Measurements from ENCODE around the gene SH3RF3. TPM values are rescaled to one million over a fixed set of nuclear protein-coding genes. Genes with fewer than 3 reads are reported as not detected.

Gene SH3RF3
- polyA plus RNA-seq, 4 donors, result 4.5 to 6.4 (median 5.7) TPM

DNA sequence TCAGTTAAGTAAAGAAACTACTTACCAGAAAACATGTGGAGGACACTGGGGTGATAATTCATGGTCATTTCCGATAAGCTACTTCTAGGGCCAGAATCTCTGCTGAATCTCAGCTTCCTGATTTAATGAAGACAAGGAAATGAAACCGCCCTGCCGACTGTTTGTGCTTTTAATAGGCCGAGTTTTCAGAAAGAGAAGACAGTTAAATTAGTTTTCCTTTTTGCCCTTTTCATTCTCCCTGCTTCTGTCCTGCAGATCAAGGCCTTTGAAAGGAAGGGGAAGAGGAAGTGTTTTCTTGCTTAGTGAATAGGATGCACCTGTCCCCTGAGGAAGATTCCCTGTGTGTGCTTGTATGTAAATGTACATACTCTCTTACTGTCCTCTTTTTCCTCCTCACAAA, 126.6 kb downstream of the SH3RF3 start:
- no peak for DNase-seq (ENCODE audit: low read depth in 4 of 4, low spot score in 2 of 4)

DNA sequence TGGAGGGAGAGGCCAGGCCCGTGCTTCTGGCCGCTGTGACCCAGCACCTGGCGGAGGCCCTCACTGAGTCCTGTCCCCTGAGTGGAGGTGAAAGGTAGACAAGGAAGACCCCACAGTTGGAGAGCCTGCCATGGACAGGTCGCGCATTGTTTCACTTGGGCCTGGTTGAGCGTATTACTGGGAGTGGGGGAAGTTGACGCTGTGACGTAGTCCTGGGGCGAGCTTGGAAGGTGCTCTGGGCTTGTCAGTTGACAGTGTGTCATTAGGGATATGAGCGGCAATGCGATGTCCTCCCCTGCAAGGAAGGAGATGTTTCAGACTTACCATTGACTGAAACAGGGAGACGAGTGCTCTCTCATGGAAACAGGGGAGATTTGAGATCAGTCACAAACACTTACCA, 127.1 kb downstream of the SH3RF3 start:
- no peak for DNase-seq (ENCODE audit: low read depth in 4 of 4, low spot score in 2 of 4)

DNA sequence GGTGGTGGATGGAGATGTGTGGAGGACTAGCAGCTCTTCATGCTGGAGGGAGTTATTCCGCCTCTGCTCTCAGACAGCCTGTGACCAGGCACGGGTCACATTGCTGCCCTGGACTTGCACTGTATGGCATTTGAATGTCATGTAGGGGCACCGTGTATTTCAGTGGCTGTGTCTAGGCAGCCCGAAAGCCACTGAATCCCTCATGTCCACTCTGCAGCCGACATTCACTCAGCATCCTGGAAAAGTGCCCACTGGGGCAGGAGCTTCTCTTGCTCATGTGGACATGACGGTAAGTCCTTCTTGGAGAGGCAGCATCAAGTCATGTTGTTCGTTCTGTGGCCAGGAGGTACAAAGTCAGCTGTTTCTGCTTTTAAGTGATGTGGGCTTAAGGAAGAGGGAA, 127.9 kb downstream of the SH3RF3 start:
- DNase-seq (ENCODE audit: low read depth in 4 of 4, low spot score in 2 of 4), result no peak

DNA sequence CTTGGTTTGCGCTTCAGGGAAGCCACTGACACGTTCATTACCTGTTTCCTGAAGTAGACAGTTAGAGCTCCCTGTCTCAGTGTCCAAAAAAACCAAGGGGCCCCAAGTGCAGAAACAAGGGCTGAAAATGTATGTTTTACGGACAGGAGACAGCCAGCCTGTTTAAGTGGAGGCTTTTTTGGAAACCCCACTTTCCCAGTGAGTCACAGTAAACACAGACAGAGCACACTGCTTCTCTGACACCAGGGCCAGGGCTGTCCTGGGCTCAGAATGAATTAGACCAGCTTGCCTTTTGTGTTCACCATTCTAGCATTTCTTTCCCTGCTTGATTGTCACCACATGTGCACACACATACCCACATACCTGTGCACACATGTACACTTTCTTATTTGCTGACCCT, 128.6 kb downstream of the SH3RF3 start:
- DNase-seq (ENCODE audit: low read depth in 4 of 4, low spot score in 2 of 4), result no peak

GRCh38 chr2:109258376-109258775, 129.4 kb downstream of the SH3RF3 start:
- no peak for DNase-seq (ENCODE audit: low read depth in 4 of 4, low spot score in 2 of 4)

- DNase-seq (ENCODE audit: low read depth in 4 of 4, low spot score in 2 of 4), result no peak
Measured at GRCh38 chr2:109258905-109259540, 130.0 kb downstream of the SH3RF3 start.

- no peak for DNase-seq (ENCODE audit: low read depth in 4 of 4, low spot score in 2 of 4)
Measured at GRCh38 chr2:109259671-109260070, 130.7 kb downstream of the SH3RF3 start.

GRCh38 chr2:109260116-109260855, 131.3 kb downstream of the SH3RF3 start:
- DNase-seq (ENCODE audit: low read depth in 4 of 4, low spot score in 2 of 4), result no peak

DNA sequence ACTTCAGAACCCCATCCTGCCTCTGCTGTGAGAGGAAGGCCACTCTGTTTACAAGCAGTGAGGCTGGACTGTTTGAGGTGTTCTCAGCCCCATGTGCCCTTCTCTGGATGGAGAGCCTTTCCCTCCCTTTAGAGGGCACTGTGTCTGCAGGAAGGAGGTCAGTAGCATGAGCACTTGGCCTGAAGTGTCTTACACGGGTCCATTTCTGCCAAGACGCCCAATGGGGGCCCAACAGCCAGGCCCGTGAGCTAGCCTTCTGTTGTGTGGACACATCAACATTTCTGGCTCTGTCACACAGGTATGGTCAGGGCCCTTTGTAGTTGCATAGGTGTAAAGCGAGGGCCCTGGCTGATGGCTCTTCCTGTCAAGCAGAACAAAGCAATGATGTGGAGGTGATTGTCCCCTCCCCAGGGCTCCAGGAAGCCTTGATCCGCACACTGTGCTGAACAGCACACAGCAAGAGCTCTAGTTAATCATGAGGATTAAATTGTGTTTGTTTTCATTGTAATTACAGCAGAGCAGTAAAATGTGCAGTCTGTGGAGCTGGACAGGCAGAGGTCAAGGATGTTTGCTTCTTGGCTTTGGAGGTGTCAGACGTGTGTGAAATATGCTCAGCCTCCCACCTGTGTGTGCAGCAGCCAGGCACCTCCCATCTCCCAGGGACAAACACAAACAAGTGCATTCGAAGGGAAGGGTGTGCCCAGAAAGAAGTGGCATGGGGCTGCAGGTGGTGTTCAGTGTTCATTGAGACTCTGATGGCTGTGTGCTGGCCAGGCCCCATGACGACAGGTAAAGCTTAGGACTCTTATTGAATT, 132.1 kb downstream of the SH3RF3 start:
- DNase-seq (ENCODE audit: low read depth in 4 of 4, low spot score in 2 of 4), result no peak

GRCh38 chr2:109261906-109262631, 133.1 kb downstream of the SH3RF3 start:
- DNase-seq (ENCODE audit: low read depth in 4 of 4, low spot score in 2 of 4), result no peak

- DNase-seq (ENCODE audit: low read depth in 4 of 4, low spot score in 2 of 4), result no peak
Measured at GRCh38 chr2:109264595-109265328, 135.8 kb downstream of the SH3RF3 start.

- no peak for DNase-seq (ENCODE audit: low read depth in 4 of 4, low spot score in 2 of 4)
Measured at GRCh38 chr2:109265369-109265768, 136.4 kb downstream of the SH3RF3 start.

DNA sequence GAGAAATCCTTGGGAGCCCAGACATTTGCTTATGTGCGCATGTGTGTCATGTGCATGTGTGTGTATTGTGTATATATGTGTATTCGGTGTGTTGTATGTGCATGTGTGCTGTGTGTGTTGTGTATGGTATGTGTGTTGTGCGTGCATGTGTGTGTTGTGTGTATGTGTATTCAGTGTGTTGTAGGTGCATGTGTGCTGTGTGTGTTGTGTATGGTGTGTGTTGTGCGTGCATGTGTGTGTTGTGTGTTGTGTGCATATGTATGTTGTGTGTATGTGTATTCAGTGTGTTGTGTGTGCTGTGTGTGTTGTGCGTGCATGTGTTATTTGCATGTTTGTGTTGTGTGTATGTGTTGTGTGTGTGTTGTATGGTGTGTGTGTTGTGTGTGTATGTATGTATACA, 136.9 kb downstream of the SH3RF3 start:
- no peak for DNase-seq (ENCODE audit: low read depth in 4 of 4, low spot score in 2 of 4)

GRCh38 chr2:109266496-109266895, 137.5 kb downstream of the SH3RF3 start:
- DNase-seq (ENCODE audit: low read depth in 4 of 4, low spot score in 2 of 4), result no peak

DNA sequence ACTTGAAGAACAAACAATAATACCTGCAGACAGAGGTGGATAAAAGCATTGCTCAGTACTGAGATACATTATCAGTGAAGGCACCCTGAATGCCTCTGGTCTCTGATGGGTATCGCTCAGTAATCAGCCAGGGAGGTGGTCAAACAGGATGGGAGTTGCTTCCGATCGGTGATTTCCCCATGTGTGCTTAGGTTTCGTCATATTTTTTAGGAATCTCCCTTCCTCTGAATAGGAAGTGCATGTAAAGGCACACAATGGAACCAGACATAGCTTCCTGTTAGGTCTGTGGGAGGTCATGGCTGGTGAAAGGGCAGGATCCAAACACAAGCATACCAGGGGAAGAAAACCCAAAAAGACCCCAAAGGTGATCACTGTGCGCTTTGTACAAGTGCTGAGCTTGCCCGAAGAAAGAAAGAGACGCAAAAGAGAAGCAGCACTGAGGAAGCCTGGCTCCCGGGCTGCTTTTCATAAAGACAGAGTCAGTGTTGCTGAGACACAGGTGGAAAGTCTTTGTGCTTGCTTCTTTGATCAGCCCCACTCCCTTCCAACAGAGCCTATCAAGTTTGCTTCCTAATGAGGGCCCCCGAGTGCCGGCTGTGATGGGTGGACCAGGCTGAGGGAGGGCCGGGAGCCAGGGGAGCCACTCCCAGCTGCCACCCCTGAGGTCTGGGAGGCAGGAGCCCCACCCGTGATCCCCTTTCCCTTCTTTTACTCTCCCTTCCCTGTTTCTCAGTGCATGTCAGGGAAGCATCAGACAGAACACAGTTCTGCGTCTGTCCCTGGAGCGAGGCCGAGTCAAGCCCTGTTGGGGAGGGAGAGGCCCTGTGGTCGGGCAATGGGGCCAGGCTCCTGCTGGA, 138.2 kb downstream of the SH3RF3 start:
- DNase-seq (ENCODE audit: low read depth in 4 of 4, low spot score in 2 of 4), result no peak

DNA sequence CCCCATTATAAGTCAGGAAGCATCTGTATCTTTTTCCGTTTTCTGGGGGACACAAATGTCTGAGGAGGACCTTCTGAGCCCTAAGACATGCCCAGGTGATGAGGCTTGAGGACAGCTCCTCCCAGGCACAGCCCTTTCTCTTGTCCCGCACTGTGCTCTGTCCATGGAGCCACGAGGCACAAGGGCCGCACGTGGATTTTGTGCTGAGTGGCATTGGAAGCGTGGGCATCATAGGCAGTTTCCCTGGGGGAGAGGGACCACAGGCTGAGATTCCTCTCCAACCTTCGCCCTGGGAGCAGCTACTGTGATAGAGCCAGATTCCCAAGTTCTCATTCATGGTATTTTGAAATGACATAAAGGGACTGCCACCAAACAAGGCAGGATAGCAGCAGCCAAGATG, 139.9 kb downstream of the SH3RF3 start:
- DNase-seq (ENCODE audit: low read depth in 4 of 4, low spot score in 2 of 4), result no peak

- DNase-seq (ENCODE audit: low read depth in 4 of 4, low spot score in 2 of 4), result no peak
Measured at GRCh38 chr2:109269706-109270504, 140.9 kb downstream of the SH3RF3 start.

DNA sequence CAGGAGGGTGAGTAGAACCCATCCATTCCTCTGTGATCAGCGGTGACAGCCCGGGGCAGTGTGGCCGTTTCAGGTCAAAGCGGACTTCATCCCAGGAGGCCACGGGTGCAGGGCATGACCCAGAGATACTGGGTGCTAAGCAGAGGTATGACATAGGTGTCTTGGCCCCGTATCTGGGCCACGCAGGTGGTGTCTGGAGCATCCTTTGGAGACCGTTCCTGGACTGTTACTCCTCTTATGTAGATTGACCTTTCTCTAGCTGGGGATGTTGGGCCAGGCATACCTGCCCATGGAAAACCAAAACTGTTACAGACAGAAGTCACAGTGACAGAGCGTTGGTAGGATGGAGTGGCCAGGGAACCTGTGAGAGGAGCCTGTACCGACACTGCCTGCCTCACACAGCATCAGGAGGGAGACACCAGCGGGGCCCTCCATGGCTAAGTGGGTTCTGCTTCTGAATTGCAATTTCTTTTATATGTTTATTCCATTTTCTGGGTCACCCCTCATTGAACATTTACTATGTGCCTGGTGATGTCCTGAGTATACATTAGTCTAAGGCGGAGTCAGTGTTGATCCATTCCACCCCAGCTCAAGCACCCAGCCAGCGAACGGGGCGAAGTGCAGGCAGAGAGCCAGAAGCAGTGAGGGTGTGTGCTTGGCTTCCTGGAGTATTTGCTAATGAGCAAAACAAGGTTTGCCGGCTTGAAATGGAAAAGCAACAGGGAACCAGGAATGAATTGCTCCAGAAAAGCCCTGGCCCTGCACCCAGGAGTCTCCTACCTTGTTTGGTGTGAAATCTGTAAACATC, 141.7 kb downstream of the SH3RF3 start:
- DNase-seq (ENCODE audit: low read depth in 4 of 4, low spot score in 2 of 4), result no peak
